IPS DF 6.9 (cell line): ENCODE results near the gene SOHLH1.
"Not testable (repeated sequence)": the region's sequence is repeated elsewhere in the genome, so short reads cannot be mapped to it uniquely, and the experiment has no call there.

Source experiments
- DNase-seq: peaks from one replicate; pipeline ENCODE4 v3.0.0-alpha.2; 2013; ENCODE audit warnings: low read depth, low spot score
- H3K27ac ChIP-seq: one replicate; pipeline ENCODE4 v1.5.1; 2013; ENCODE audit warnings: low read length, control low read depth
- H3K27me3 ChIP-seq: 2 replicates; pipeline ENCODE4 v1.6.1; 2013; ENCODE audit warnings: mild to moderate bottlenecking, low read length; ENCODE audit not compliant: control insufficient read depth, insufficient read depth
- H3K36me3 ChIP-seq: 2 replicates; pipeline ENCODE4 v1.6.1; 2013; ENCODE audit warnings: low read length; ENCODE audit not compliant: control insufficient read depth, insufficient read depth
- H3K4me1 ChIP-seq: 2 replicates; pipeline ENCODE4 v1.6.1; 2013; ENCODE audit warnings: low read length; ENCODE audit not compliant: control insufficient read depth, insufficient read depth
- H3K4me3 ChIP-seq: 2 replicates; pipeline ENCODE4 v1.5.1; 2013; ENCODE audit warnings: mild to moderate bottlenecking, low read length
- H3K9me3 ChIP-seq: 2 replicates; pipeline ENCODE4 v1.6.1; 2013; ENCODE audit warnings: low read length, inconsistent platforms; ENCODE audit not compliant: control insufficient read depth, insufficient read depth
- WGBS: extraction: QIAGEN DNeasy Blood & Tissue Kit; methylation state at CpG from one replicate; pipeline ENCODE4 v1.1.7; 2013; ENCODE audit warnings: mixed read lengths, missing lambda C conversion rate; ENCODE audit not compliant: insufficient read length, insufficient coverage; 5-methylcytosine and 5-hydroxymethylcytosine counted together

The SOHLH1 gene

DNA sequence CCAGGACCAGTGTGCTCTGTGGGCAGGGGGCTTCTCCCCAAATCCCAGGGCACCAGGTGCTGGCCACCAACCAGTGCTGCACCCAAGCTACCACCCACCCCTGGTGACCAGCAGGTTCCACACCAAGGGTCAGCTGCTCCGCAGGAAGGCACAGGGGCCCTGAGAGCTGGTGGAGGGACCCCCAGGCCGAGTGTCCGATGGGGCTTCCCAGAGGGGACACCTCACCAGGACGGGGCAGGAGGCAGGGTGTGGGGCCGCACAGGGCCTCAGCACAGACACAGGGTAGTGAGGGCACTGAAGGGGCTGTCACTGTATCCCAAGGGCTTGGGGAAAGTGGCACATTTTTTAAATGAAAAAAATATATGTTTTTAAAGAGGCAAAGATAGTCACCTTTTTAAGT is 18.1 kb downstream of the SOHLH1 start:
- no peaks in the 10 kb centered on the region for H3K27me3 ChIP-seq
- no peaks in the 10 kb centered on the region for H3K9me3 ChIP-seq
- H3K36me3 ChIP-seq = no peaks in the 10 kb centered on the region
- DNase-seq = no peak
- no CpG with 5 or more reads among the region's 5 CpGs for WGBS
- H3K4me3 ChIP-seq = no peak overlapping the region
- H3K4me1 ChIP-seq = peaks cover 2% of the 10 kb centered on the region; the same call in 1 of the 2 replicates
- H3K27ac ChIP-seq = no peak overlapping the region

DNA sequence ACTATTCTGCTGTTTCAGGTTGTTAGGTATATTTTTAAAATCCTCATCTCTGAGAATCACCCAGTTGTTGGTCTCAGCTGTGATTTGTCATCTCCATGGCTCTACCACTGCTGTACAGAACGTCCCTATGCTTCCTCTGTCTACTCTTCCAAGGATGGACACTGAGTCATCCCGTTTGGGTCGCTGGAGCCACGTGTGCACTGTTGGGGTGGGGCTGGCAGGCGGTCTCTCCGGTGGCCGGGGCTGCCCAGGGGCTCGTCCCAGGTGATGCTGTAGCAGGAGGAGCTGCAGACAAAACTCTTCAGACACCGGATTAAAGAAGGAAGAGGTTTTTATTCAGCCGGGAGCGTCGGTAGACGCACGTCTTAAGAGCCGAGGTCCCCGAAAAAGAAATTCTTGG is 19.2 kb downstream of the SOHLH1 start:
- Histone ChIP-seq H3K4me3 (no peak overlapping the region), H3K4me1 (peaks cover 2% of the 10 kb centered on the region; the same call in 1 of the 2 replicates), H3K27me3 (no peaks in the 10 kb centered on the region), H3K36me3 (no peaks in the 10 kb centered on the region), H3K9me3 (no peaks in the 10 kb centered on the region), H3K27ac (no peak overlapping the region)
- no CpG with 5 or more reads among the region's 16 CpGs for WGBS
- DNase-seq = no peak

DNA sequence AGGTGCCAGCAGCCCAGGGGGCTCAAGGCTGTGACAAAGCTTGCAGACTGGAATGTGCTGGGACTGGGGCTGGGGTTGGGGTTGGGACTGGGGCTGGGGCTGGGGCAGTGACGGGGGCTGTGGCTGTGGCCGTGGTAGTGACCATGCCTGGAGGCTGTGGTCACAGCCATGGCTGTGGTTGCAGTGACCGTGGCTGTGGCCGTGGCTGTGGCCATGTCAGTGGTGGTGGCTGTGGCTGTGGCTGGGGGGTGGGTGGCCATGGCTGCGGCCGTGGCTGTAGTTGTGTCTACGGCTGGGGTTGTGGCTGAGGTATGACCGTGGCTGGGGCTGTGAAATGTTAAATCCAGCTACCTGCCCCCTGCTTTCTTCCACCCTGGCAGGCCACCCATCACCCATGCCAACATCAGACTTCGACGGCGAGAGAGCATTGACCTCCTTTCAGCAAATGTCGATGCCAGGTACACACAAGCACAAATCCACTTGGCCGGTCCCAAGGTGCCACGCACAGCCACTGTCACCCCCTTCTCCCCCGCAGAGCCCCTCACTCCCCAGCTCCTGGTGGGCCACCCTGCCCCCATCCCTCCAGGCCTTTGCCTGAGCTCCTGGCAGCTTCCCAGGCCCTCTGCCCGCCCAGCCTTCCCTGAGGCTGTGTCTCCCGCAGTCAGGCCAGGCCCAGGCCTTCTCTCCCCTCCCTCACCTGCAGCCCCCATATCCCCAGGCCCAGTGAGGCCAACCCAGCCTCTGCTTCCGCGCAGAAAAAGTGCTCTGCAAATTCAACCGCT is 20.9 kb downstream of the SOHLH1 start:
- Histone ChIP-seq H3K4me3 (no peak overlapping the region), H3K27me3 (no peaks in the 10 kb centered on the region), H3K36me3 (no peaks in the 10 kb centered on the region), H3K27ac (no peak overlapping the region), H3K4me1 (peaks cover 2% of the 10 kb centered on the region; the same call in 1 of the 2 replicates), H3K9me3 (no peaks in the 10 kb centered on the region)
- no CpG with 5 or more reads among the region's 20 CpGs for WGBS
- no peak for DNase-seq

- Histone ChIP-seq H3K27me3 (no peaks in the 10 kb centered on the region), H3K9me3 (no peaks in the 10 kb centered on the region), H3K4me3 (no peak overlapping the region), H3K27ac (no peak overlapping the region), H3K36me3 (no peaks in the 10 kb centered on the region), H3K4me1 (peaks cover 2% of the 10 kb centered on the region; the same call in 1 of the 2 replicates)
- DNase-seq = no peak
- no CpG with 5 or more reads among the region's 22 CpGs for WGBS
Measured at GRCh38 chr9:135677641-135678168, 21.6 kb downstream of the SOHLH1 start.

- Histone ChIP-seq H3K36me3 (no peaks in the 10 kb centered on the region), H3K9me3 (no peaks in the 10 kb centered on the region), H3K4me3 (no peak overlapping the region), H3K27ac (no peak overlapping the region), H3K4me1 (peaks cover 3% of the 10 kb centered on the region; the same call in 1 of the 2 replicates), H3K27me3 (no peaks in the 10 kb centered on the region)
- no CpG with 5 or more reads among the region's 13 CpGs for WGBS
- DNase-seq = no peak
Measured at GRCh38 chr9:135676891-135677290, 22.4 kb downstream of the SOHLH1 start.

GRCh38 chr9:135674977-135675376 is 24.3 kb downstream of the SOHLH1 start:
- H3K9me3 ChIP-seq = no peaks in the 10 kb centered on the region
- WGBS = no CpG with 5 or more reads among the region's 10 CpGs
- H3K4me1 ChIP-seq = peaks cover 4% of the 10 kb centered on the region; the same call in 1 of the 2 replicates
- no peaks in the 10 kb centered on the region for H3K36me3 ChIP-seq
- H3K27ac ChIP-seq = no peak overlapping the region
- no peak overlapping the region for H3K4me3 ChIP-seq
- H3K27me3 ChIP-seq = no peaks in the 10 kb centered on the region
- no peak for DNase-seq

DNA sequence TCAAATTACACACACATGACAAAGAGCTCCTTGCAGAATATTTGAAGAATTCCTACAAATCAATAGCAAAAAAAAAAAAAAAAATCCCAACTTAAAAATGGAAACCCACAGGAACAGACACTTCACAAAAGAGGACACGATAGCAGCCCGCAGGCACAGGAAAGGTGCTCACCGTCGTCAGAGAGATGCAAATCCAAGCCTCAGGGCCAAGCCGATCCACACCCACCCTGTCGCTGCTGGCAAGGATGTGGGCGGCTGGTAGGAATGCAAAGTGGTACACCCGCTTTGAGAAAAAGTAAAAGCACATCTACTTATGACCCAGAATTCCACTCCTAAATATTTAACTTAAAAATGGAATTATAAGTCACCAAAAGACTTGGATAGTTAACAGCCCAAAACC is 25.3 kb downstream of the SOHLH1 start:
- Histone ChIP-seq H3K4me3 (no peak overlapping the region), H3K36me3 (no peaks in the 10 kb centered on the region), H3K27ac (no peak overlapping the region), H3K27me3 (no peaks in the 10 kb centered on the region), H3K4me1 (peaks cover 3% of the 10 kb centered on the region; the same call in 1 of the 2 replicates), H3K9me3 (no peaks in the 10 kb centered on the region)
- DNase-seq = no peak
- no CpG with 5 or more reads among the region's 8 CpGs for WGBS

GRCh38 chr9:135672786-135673185 is 26.5 kb downstream of the SOHLH1 start:
- H3K27me3 ChIP-seq, H3K9me3 ChIP-seq, H3K27ac ChIP-seq, H3K4me3 ChIP-seq, H3K36me3 ChIP-seq, DNase-seq, H3K4me1 ChIP-seq: not testable (repeated sequence)
- no CpG with 5 or more reads among the region's 7 CpGs for WGBS

GRCh38 chr9:135671591-135672041 is 27.7 kb downstream of the SOHLH1 start:
- Histone ChIP-seq H3K4me1 (peaks cover 3% of the 10 kb centered on the region; the same call in 1 of the 2 replicates), H3K27ac (no peak overlapping the region), H3K4me3 (no peak overlapping the region), H3K9me3 (no peaks in the 10 kb centered on the region), H3K36me3 (no peaks in the 10 kb centered on the region), H3K27me3 (no peaks in the 10 kb centered on the region)
- WGBS = no CpG with 5 or more reads among the region's 17 CpGs
- DNase-seq = peak; percentile 39

GRCh38 chr9:135670721-135671590 is 28.3 kb downstream of the SOHLH1 start:
- no peaks in the 10 kb centered on the region for H3K9me3 ChIP-seq
- no CpG with 5 or more reads among the region's 41 CpGs for WGBS
- peaks cover 3% of the 10 kb centered on the region; the same call in 1 of the 2 replicates for H3K4me1 ChIP-seq
- H3K4me3 ChIP-seq = no peak overlapping the region
- no peak overlapping the region for H3K27ac ChIP-seq
- no peaks in the 10 kb centered on the region for H3K27me3 ChIP-seq
- no peak for DNase-seq
- no peaks in the 10 kb centered on the region for H3K36me3 ChIP-seq
